ENCODE data around the gene LRMDA.
A peak's percentile ranks its signal among the peaks of the same experiment; 100 is the strongest.

The LRMDA gene

DNA sequence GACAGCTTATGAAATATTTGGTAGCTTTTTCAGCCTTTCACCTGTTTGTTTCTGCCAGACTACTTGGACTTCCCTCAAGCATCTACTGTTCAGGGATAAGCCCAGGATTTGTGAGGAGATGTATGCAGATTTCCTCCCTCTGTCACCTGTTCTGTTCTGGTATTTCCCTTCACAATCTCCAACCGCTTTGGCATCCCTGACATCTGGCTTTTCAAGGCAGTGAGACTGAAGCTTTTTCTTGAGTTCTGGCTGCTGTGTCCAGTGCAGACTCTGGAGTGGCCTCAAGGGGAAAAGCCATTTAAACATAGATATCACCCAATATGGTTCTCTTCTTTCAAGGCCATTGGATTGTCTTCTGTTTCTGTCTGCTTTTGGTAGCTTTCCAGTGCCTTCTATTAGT, 369.7 kb downstream of the LRMDA start:
- in situ Hi-C loops (cut with MboI; ENCODE audit: low pct_unique_long_range_greater_than_20kb, low sequenced_read_pairs), result no loop called here
- DNase-seq, result no peak

DNA sequence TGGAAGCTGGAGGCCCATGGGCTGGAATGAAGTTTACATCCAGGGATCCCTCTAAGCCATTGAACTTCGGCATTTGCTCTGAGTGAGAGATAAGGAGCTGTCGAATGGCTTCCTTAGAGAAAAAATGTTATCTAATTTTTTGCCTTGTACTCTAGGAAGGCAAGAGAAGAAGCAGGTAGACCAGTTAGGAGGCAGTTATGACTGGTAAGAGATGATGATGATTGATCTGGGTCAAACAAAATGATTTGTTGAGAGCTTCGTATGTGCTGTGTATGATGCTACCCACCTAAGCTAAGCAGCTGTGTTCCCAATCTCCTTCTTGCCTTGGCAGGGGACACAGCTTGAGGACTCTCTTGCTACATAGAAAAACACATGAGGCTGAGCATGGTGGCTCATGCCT, 370.2 kb downstream of the LRMDA start:
- in situ Hi-C loops (cut with MboI; ENCODE audit: low pct_unique_long_range_greater_than_20kb, low sequenced_read_pairs), result no loop called here
- DNase-seq, result no peak

DNA sequence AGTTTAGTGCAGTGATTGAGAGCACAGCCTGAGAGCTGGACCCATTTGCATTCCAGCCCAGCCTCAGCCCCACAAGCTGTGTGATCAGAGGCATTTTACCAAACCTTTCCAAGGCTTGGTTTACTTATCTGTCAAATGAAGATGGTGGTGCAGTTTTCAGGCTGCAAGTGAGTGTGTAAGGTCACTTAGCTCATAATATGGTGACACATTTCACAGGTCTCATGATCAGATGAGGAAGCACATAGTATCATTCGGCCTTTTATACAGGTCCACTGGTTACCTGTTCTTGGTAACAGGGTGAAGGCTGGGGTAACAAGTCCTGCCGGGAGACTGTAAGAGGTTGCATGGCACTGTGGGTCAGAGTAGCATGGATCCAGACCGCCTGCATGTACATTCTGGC, 371.7 kb downstream of the LRMDA start:
- no peak for DNase-seq
- in situ Hi-C loops (cut with MboI; ENCODE audit: low pct_unique_long_range_greater_than_20kb, low sequenced_read_pairs), result no loop called here

DNA sequence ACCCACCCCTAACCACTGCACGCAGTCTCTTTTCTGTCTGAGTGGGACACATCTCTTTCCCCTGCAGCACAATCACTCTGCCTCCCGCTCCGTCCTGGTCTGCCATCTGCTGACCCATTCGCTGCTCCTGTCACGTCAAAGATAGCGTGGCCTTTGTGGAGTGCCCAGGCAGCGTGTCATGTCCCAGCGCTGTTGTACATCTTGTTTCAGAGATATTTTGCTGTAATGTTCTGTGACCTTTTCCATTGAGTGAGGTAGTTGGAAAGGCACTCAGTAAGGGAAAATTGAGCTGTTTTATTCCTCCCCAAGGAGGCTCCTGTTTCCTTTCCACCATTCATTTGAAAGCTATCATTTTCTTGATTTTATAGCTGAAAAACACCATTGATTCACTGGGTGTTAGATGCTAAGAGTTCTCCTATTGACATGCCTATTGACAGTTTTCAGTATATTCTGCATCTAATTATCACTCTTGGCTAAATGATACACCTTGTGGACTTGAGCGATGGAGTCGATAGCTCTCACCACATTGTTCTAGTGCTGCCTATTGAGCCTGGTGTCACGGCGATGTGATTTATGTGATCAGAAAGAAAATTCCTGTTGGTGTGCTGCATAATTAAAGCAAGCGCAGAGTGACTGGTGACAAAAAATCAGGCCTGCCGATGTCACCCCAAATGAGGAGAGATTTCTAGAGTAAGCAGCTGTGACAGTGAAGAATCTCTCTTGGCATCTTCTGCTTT, 372.6 kb downstream of the LRMDA start:
- in situ Hi-C loops (cut with MboI; ENCODE audit: low pct_unique_long_range_greater_than_20kb, low sequenced_read_pairs), result no loop called here

DNA sequence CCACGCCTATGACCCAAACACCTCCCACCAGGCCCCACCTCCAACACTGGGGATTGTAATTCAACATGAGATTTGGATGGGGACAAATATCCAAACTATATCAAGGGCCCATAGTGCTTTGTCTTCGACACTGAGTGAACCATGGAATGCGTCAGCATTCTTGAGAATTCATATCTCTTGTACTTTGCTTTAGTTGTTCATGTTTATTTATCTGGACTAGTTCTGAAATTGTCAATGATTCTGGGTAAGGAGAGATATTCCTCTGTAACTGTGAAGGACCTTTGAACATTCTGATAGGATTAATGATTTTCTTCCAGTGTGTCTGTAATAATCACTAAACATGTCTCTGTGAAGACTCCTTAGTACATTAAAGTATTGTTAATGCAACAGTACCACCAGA, 374.8 kb downstream of the LRMDA start:
- in situ Hi-C loops (cut with MboI; ENCODE audit: low pct_unique_long_range_greater_than_20kb, low sequenced_read_pairs), result no loop called here
- no peak for DNase-seq

More for the DNA sequence above, 372.6 kb downstream of the LRMDA start:
- no peak for DNase-seq

DNA sequence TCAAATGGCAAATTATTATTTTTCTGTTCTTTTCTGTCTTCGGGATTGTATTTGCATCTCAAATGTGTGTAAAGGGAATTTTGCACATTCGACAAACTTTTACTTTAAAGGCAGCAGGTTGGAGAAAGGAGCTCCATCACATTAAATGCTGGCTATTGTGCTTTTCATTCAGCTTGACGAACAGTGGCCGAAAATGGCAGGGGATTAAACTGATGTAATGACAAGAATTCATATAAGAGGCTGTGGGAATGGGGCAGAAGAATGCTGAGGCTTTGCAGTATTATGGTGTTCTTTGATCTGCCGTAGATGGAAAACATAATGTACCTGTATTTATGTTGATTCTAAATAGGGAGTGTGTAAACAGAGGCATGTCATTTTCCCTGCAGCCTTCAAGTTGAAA, 376.0 kb downstream of the LRMDA start:
- in situ Hi-C loops (cut with MboI; ENCODE audit: low pct_unique_long_range_greater_than_20kb, low sequenced_read_pairs), result no loop called here
- no peak for DNase-seq

DNA sequence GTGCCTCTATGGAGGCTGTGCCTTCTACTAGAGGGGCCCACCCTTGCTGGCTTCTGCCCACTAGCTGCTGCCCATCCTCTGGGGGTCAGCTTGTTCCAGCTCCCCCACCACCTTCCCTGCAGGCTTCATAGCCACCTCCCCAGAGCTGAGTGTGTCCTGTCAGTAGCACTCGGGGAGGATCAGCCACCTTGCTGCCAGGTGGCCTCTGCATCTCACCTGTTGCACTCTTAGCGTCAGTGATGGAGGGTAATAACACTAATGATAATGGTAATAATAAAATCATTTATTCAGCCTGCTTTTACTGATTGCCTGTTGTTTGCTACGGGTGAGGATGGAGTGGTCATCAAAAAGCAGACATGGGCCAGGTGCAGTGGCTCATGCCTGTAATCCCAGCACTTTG, 377.6 kb downstream of the LRMDA start:
- DNase-seq, result no peak
- in situ Hi-C loops (cut with MboI; ENCODE audit: low pct_unique_long_range_greater_than_20kb, low sequenced_read_pairs), result no loop called here

DNA sequence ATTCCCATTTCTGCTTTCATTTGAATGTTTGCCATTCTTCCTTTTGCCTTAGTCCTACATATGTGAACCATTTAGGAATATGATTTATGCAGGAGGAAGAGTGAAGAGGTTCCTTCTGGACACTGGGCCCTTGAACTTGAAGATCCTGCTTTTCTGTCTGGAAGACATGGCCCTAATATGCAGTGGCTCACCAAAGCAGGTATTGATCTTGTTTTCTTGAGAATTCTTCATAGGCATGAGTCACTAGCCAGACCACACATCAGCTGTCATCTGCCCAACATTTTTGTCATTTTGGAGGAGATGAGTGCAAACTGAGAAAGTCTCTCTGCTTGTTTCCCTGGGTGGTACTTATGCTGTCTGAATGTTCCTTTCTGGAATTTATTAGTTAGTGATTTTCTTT, 382.6 kb downstream of the LRMDA start:
- in situ Hi-C loops (cut with MboI; ENCODE audit: low pct_unique_long_range_greater_than_20kb, low sequenced_read_pairs), result no loop called here
- no peak for DNase-seq

DNA sequence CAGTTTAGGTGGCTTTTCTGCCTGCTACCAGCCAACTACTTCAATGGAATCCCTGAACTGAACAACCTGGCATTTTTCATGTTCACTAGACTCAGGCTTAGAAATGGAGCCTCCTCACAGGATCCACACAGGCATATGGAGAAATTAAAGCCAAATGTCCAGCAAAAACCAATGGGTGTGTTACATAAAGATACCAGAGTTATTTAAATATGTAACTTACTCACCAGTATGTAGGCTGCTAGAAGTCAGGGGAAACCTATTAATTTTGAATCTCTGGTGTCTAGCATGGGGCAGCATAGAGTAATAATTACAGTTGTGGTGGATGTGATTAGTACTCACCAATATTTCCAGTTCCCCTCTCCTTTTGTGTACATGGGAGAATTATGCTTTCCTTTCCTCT, 383.6 kb downstream of the LRMDA start:
- DNase-seq, result no peak
- in situ Hi-C loops (cut with MboI; ENCODE audit: low pct_unique_long_range_greater_than_20kb, low sequenced_read_pairs), result no loop called here

DNA sequence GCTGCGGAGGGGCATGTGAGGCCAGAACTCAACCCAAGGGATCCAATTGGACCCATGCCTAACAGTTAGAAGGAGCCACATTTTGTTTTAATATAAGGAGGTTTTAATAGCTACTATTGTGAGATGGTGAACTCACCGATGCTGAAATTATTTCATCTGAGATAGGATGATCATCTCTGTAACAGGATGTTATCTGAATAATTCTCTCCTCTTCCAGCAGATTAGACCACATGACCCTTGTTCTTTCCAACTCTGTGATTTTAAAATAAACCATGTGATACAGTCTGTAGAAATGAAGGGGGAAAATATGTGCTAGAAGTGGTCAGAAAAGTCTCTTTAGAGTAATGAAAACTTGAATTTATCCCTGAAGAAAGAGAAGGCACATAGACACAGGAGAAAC, 385.8 kb downstream of the LRMDA start:
- no peak for DNase-seq
- in situ Hi-C loops (cut with MboI; ENCODE audit: low pct_unique_long_range_greater_than_20kb, low sequenced_read_pairs), result no loop called here

DNA sequence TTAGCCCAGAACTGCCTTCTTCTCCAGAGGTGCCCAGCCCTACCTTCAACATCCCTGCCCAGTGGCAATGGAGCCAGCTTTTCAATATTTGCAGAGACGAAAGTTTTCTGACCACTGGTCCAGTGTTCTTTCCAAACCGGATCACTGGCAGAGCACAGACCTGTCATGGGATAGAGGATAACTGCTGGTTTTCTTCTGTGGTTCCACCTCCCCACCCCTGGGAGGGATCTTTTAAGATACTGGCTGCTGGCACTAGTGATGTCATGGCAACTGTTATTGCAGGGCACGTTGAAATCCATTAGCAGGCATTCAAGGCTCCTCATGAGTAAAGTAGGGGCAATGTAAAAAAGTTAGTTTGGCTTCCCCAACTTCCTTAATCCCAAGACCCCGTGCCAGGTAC, 387.1 kb downstream of the LRMDA start:
- DNase-seq, result no peak
- in situ Hi-C loops (cut with MboI; ENCODE audit: low pct_unique_long_range_greater_than_20kb, low sequenced_read_pairs), result no loop called here

DNA sequence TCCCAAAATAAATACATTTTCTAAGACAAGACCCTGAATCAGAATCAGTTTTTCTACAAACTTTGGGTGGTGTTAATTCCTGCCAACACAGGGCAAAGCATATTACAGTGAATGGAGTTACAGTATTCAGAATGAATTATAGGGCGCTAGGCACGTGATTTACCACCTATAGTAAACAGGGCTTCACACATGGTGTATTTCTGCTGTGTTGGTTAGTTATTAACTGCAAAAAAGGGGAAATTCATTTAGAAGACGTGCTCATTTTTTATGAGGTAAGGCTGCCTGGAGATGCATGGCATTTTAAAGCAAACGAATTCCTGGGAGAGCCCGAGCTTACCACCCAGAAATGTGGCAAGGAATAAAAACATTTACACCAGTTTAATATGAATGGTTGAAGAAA, 393.8 kb downstream of the LRMDA start:
- in situ Hi-C loops (cut with MboI; ENCODE audit: low pct_unique_long_range_greater_than_20kb, low sequenced_read_pairs), result no loop called here
- DNase-seq, result peak; percentile 3

DNA sequence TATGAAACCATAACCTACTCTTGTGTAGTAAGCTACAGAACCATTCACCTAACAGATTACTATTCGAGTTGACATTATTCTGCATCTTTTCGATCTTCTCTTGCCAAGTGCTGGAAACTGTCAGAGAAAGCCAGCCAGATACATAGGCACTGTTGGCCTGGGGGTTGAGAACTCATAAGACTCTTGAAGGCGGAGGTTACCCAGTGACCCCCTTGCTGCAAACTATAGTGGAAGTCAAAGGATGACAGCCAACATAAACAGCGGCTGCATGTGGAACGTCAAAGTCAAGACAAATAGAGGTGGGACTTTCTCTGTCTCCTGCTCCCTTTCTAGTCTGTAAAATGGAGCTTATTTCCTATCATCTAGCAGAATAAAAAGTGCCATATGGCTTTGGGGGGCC, 394.2 kb downstream of the LRMDA start:
- in situ Hi-C loops (cut with MboI; ENCODE audit: low pct_unique_long_range_greater_than_20kb, low sequenced_read_pairs), result no loop called here
- no peak for DNase-seq

DNA sequence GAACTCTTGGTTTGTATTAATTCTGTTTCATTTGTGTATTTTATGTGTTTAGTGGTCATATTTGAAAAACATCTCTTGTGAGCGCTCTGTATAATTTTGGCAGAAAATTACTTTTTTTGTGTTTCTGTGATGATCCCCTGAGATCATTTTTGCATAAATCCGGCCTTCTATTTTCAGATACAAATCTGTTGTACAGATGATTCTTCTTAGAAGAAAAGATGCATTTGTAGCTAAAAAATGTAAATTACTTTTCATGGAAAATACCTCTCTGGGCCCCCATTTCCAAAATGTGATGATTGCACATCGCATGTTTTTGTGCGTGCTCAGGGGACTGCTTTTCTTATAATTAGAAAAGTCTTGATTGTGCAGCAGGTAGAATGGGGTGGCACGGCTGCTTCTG, 395.4 kb downstream of the LRMDA start:
- in situ Hi-C loops (cut with MboI; ENCODE audit: low pct_unique_long_range_greater_than_20kb, low sequenced_read_pairs), result no loop called here
- no peak for DNase-seq

DNA sequence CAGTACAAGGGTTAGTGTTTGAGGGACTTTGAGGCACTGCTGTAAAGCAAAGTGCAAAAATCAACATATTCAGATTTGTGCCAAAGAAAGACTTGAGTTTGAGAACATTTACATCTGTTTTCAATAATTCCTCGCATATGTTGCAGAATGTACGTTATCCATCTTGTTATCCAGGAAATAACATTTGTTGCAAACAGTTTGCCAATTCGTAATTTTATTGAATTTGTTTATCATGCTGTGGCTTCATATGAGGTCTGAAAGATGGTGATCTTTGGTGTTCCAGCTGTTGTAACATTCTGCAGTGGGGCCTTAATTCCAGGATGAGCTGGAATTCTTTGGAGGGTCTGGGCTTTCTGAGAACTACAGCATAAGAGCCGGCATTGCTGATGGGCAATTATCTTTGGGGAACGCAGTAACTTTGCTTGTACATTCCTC, 396.2 kb downstream of the LRMDA start:
- DNase-seq, result no peak

DNA sequence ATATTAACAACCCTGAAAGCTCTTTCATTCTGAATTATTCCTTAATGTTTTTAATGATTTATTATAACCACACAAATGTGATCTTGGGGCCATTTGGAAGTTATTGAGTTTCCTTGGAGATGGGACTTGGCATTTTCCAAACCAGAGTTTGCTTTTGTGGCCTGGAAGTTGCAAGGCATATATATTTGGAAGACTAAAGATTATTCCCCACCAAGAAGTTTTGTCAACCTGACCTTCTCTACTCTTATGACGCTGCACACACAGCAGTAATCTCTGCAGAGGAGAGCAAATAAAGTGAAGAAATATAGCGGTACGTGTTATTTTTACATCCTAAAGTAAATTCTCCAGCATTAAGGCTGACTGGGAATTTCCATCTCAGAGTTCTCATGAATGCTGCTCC, 397.0 kb downstream of the LRMDA start:
- in situ Hi-C loops (cut with MboI; ENCODE audit: low pct_unique_long_range_greater_than_20kb, low sequenced_read_pairs), result no loop called here
- DNase-seq, result no peak

More for the DNA sequence above, 396.2 kb downstream of the LRMDA start:
- in situ Hi-C loops (cut with MboI; ENCODE audit: low pct_unique_long_range_greater_than_20kb, low sequenced_read_pairs), result no loop called here

DNA sequence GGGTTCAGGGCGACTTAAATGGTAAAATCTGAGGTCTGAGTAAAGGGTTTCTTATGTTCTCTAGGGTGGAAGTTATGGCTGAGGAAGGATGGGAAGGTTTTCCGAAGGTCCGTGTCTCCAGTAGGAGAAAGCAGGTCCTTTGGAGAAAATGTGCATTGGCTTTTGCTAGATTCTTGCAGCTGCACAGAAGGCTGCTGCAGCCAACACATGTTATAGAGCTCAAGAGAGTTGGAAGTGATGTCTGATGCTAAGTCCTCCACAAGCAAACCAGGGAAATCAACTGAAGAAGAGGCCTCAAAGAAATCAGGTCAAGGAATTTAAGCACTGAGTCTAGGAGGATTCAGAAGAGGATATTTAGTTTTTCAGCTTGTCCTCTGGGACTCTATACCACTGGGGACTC, 404.6 kb downstream of the LRMDA start:
- no peak for DNase-seq
- in situ Hi-C loops (cut with MboI; ENCODE audit: low pct_unique_long_range_greater_than_20kb, low sequenced_read_pairs), result no loop called here

DNA sequence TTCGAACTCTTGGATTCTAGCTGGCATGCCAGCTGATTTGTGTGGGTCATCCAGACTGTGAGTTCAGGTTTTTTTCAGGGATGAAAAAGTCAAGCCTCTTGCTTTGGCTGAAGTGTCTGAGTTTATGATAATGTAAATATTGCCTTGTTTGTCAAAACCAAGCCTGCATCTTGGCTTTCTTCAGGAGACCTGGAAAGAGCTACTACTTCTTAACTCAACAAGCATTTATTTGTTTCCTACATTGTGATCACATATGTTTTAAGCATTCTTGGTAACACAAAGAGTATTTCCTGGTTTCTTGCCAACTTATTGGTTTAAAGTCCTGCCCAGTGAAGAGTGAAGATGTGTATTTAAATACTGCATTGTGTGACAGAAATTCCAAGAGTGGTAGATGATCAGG, 407.1 kb downstream of the LRMDA start:
- in situ Hi-C loops (cut with MboI; ENCODE audit: low pct_unique_long_range_greater_than_20kb, low sequenced_read_pairs), result no loop called here
- DNase-seq, result no peak

DNA sequence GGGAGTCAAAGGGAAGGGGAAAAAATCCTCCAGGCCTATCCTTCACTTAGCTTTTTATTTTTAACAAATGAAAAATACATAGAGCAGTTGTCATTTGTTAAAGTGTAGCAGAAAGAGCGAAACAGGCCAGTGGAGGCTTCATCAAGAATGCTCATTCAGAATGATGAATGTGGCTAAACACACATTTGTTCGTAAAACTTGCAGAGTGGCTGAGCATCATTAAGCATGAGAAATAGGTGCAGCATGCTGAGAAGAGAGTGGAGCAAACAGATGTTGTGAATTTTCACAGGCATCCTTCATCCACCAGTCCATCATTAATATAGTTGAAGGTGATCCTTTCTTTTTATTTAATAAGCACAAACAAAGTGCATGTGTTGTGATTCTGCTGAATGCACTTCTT, 407.6 kb downstream of the LRMDA start:
- in situ Hi-C loops (cut with MboI; ENCODE audit: low pct_unique_long_range_greater_than_20kb, low sequenced_read_pairs), result no loop called here
- no peak for DNase-seq

DNA sequence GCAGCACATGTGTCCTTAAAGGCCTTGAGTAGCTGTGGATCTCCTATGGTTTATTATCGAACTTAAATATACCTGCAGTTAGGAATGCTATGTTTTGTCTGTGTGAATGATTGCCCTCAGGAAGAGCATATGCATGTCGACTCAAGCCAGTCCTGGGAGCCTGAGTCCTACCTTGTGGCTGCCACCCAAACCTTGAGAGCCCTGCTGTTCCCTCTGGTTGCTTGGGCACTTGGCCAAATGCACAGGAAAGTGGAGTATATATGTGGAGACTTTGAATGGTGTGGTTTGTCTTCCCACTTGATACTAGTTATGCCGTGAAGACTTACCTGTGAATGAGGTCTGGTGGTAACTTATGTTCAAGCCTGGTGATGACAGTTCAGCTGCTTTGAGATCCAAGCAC, 409.8 kb downstream of the LRMDA start:
- in situ Hi-C loops (cut with MboI; ENCODE audit: low pct_unique_long_range_greater_than_20kb, low sequenced_read_pairs), result no loop called here
- no peak for DNase-seq

DNA sequence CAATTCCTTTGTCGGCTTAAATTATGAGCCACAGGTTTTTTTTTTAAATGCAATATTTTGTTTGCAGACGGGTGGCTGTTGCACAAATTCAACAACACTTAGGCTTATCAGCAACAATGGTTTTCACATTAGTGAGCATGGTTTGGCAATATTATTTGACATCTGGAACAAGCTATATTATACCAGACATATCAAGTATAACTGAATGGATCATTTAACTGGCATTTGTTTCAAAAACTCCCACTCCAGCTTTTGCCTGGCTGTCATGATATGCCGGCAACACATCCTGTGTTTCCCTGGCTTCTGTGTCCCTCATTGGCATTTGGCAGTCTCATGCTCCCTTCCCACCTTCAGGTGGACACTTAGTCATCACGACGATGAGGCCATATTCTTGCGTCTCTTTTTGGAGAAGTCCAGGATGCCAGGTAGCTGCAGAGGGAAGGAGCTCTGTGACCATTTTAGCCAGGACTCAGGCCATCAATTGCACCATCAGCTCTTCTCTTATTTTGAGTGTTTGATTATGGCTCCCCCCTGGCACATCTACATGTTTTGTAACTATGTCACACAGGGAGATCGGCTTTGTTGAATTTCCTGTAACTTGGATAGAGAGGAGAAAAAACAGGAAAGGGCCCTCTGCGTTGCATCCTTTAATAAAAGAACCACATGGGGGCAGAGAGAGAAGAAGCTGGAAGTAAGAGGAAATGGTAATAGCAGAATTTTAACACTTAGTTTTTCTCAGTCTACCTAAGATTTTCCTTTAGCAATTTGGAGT, 413.9 kb downstream of the LRMDA start:
- in situ Hi-C loops (cut with MboI; ENCODE audit: low pct_unique_long_range_greater_than_20kb, low sequenced_read_pairs), result no loop called here
- DNase-seq, result no peak
